Liver (tissue), 9 donors: ENCODE results near the gene ZFAND2A. TPM values are rescaled to one million over a fixed set of nuclear protein-coding genes. Genes with fewer than 3 reads are reported as not detected.

Experiments
- DNase-seq: peaks from one replicate; pipeline ENCODE4 v3.0.0-alpha.2; 2017; ENCODE audit warnings: low spot score
- H3K27ac ChIP-seq, 2 donors: one replicate each; pipeline ENCODE4 v1.7.0; 2013; ENCODE audit warnings: inconsistent platforms in 2 of 2, low read length in 2 of 2, control low read depth in 1 of 2, low read depth in 1 of 2, mild to moderate bottlenecking in 1 of 2
- H3K27me3 ChIP-seq, 4 donors: one replicate each; pipeline versions ENCODE4 v1.6.1 to v1.7.0; 2013; ENCODE audit warnings: low read length in 3 of 4, inconsistent platforms in 1 of 4, mild to moderate bottlenecking in 1 of 4, moderate library complexity in 1 of 4; ENCODE audit not compliant: control insufficient read depth in 4 of 4, insufficient read depth in 4 of 4
- H3K36me3 ChIP-seq, 4 donors: one replicate each; pipeline versions ENCODE4 v1.6.1 to v1.7.0; 2013; ENCODE audit warnings: low read length in 3 of 4, mild to moderate bottlenecking in 3 of 4, low read depth in 1 of 4, moderate library complexity in 1 of 4; ENCODE audit not compliant: control insufficient read depth in 4 of 4, insufficient read depth in 3 of 4
- H3K4me1 ChIP-seq, 4 donors: one replicate each; pipeline versions ENCODE4 v1.6.1 to v1.7.0; 2013; ENCODE audit warnings: low read length in 3 of 4, mild to moderate bottlenecking in 3 of 4, moderate library complexity in 1 of 4; ENCODE audit not compliant: control insufficient read depth in 4 of 4, insufficient read depth in 4 of 4
- H3K4me3 ChIP-seq, 3 donors: one replicate each; pipeline versions ENCODE4 v1.6.1 to v1.7.0; 2013; ENCODE audit warnings: low read length in 3 of 3, control low read depth in 1 of 3, low read depth in 1 of 3, mild to moderate bottlenecking in 1 of 3
- H3K9ac ChIP-seq, 2 donors: one replicate each; pipeline ENCODE4 v1.7.0; 2013; ENCODE audit warnings: low read length in 2 of 2, mild to moderate bottlenecking in 2 of 2, moderate library complexity in 2 of 2, control low read depth in 1 of 2, low read depth in 1 of 2
- H3K9me3 ChIP-seq, 4 donors: one replicate each; pipeline versions ENCODE4 v1.6.1 to v1.7.0; 2013; ENCODE audit warnings: low read length in 3 of 4; ENCODE audit not compliant: control insufficient read depth in 4 of 4
- EGR1 ChIP-seq, 2 donors: IDR thresholded peaks; 2 replicates each; pipeline ENCODE4 v1.6.1; 2016 to 2018; ENCODE audit warnings: antibody characterized with exemption in 2 of 2, low read depth in 2 of 2
- GABPA ChIP-seq, 2 donors: IDR thresholded peaks in 1 of 2; conservative IDR thresholded peaks in 1 of 2; 2 replicates each; pipeline ENCODE4 v1.6.1; 2016; ENCODE audit warnings: antibody characterized with exemption in 2 of 2, mild to moderate bottlenecking in 1 of 2, moderate library complexity in 1 of 2
- HNF4G ChIP-seq: IDR thresholded peaks from 2 replicates; pipeline ENCODE4 v1.6.1; 2016; ENCODE audit warnings: antibody characterized with exemption
- RAD21 ChIP-seq, 2 donors: IDR thresholded peaks; 2 replicates each; pipeline ENCODE4 v1.6.1; 2016; ENCODE audit warnings: antibody characterized with exemption in 2 of 2, mild to moderate bottlenecking in 2 of 2
- TAF1 ChIP-seq: conservative IDR thresholded peaks from 2 replicates; pipeline ENCODE4 v1.6.1; 2016; ENCODE audit warnings: antibody characterized with exemption, mild to moderate bottlenecking
- YY1 ChIP-seq: IDR thresholded peaks from 2 replicates; pipeline ENCODE4 v1.6.1; 2016; ENCODE audit warnings: antibody characterized with exemption, mild to moderate bottlenecking
- WGBS: extraction: QIAGEN DNeasy Blood & Tissue Kit; methylation state at CpG from one replicate; pipeline ENCODE4 v1.1.7; 2013; 5-methylcytosine and 5-hydroxymethylcytosine counted together
- polyA plus RNA-seq, 2 donors: library from polyadenylated mRNA; stranded (reverse) in 1 of 2; unstranded in 1 of 2; fragments of 200-250 nt in 1 of 2; fragments of >200 nt in 1 of 2; fragmentation: Nextera tagmentation in 1 of 2; extraction: Ambion mirVana in 1 of 2; gene quantifications; one replicate each; pipeline versions ENCODE4 v1.2.1 to v1.2.3, GENCODE V29; 2013 to 2015
- total RNA-seq, 2 donors: library from RNA; depleted of rRNA; stranded (reverse); fragments of >200 nt; gene quantifications; one replicate each; pipeline ENCODE4 v1.2.3, GENCODE V29; 2014
- TF ChIP-seq, protein P1 (sequence below): IDR thresholded peaks from 2 replicates; pipeline ENCODE4 v1.6.1; 2016; ENCODE audit warnings: antibody characterized with exemption, mild to moderate bottlenecking
- TF ChIP-seq, protein P2 (sequence below): fragments of 150-350 bp; IDR thresholded peaks from 2 replicates; pipeline ENCODE4 v1.5.1; 2017; ENCODE audit warnings: improper control_type of control experiment, low read depth, low read length; ENCODE audit not compliant: missing input control
- TF ChIP-seq, protein P3 (sequence below): IDR thresholded peaks from 2 replicates; pipeline ENCODE4 v1.6.1; 2016; ENCODE audit warnings: antibody characterized with exemption
- TF ChIP-seq, protein P4 (sequence below): IDR thresholded peaks from 2 replicates; pipeline ENCODE4 v1.6.1; 2016; ENCODE audit warnings: antibody characterized with exemption
- donor health status: healthy.
- donor health status: healthy.
- donor health status: healthy.
- donor health status: healthy.
- donor health status: healthy.

Gene ZFAND2A
- total and polyA plus RNA-seq, 4 donors: 12.5 to 53.3 (median 33.5) TPM

DNA sequence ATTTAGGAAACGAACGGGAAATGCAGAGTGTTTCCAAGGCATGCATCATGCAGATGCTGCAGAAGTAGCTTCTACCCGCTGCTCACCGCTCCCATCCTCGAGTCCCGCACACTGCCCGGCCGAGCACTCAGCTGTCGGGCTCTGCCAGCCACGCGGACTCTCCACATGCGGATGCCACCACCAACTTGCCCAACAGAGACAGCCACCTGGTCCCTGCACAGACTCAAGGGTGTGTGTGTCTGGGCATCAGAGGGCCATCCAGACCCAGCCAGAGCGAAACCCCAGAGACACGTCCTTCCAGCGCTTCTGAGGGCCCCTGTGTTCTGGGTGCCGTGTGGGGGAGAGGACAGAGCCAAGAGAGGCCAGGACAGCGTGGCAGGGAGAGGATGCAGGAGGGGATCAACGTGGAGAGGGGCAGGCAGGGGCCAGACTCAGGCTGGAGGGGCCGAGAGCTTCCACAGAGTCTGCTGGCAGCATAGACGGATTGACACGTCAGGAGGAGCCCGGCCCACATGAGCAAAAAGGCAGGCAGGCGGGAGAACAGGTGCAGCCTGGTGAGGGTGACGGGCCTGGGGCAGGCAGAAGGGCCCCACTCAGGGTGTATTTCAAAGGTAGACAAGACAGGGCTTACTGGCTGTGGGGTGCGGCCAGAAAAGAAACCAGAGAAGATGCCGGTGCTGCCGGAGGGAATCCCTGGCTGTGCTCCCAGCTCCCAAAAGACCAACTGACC lies 53.8 kb downstream of the ZFAND2A start:
- H3K4me3 ChIP-seq: no peak overlapping the region
- WGBS: 92% methylated on average over 27 of the region's 27 CpGs
- no peaks in the 10 kb centered on the region for H3K27me3 ChIP-seq
- TF ChIP-seq TAF1: no peak
- TF ChIP-seq, protein P1, sequence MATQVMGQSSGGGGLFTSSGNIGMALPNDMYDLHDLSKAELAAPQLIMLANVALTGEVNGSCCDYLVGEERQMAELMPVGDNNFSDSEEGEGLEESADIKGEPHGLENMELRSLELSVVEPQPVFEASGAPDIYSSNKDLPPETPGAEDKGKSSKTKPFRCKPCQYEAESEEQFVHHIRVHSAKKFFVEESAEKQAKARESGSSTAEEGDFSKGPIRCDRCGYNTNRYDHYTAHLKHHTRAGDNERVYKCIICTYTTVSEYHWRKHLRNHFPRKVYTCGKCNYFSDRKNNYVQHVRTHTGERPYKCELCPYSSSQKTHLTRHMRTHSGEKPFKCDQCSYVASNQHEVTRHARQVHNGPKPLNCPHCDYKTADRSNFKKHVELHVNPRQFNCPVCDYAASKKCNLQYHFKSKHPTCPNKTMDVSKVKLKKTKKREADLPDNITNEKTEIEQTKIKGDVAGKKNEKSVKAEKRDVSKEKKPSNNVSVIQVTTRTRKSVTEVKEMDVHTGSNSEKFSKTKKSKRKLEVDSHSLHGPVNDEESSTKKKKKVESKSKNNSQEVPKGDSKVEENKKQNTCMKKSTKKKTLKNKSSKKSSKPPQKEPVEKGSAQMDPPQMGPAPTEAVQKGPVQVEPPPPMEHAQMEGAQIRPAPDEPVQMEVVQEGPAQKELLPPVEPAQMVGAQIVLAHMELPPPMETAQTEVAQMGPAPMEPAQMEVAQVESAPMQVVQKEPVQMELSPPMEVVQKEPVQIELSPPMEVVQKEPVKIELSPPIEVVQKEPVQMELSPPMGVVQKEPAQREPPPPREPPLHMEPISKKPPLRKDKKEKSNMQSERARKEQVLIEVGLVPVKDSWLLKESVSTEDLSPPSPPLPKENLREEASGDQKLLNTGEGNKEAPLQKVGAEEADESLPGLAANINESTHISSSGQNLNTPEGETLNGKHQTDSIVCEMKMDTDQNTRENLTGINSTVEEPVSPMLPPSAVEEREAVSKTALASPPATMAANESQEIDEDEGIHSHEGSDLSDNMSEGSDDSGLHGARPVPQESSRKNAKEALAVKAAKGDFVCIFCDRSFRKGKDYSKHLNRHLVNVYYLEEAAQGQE: no peak
- no peak for TF ChIP-seq YY1
- TF ChIP-seq, protein P2, sequence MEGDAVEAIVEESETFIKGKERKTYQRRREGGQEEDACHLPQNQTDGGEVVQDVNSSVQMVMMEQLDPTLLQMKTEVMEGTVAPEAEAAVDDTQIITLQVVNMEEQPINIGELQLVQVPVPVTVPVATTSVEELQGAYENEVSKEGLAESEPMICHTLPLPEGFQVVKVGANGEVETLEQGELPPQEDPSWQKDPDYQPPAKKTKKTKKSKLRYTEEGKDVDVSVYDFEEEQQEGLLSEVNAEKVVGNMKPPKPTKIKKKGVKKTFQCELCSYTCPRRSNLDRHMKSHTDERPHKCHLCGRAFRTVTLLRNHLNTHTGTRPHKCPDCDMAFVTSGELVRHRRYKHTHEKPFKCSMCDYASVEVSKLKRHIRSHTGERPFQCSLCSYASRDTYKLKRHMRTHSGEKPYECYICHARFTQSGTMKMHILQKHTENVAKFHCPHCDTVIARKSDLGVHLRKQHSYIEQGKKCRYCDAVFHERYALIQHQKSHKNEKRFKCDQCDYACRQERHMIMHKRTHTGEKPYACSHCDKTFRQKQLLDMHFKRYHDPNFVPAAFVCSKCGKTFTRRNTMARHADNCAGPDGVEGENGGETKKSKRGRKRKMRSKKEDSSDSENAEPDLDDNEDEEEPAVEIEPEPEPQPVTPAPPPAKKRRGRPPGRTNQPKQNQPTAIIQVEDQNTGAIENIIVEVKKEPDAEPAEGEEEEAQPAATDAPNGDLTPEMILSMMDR: no peak
- TF ChIP-seq, protein P3, sequence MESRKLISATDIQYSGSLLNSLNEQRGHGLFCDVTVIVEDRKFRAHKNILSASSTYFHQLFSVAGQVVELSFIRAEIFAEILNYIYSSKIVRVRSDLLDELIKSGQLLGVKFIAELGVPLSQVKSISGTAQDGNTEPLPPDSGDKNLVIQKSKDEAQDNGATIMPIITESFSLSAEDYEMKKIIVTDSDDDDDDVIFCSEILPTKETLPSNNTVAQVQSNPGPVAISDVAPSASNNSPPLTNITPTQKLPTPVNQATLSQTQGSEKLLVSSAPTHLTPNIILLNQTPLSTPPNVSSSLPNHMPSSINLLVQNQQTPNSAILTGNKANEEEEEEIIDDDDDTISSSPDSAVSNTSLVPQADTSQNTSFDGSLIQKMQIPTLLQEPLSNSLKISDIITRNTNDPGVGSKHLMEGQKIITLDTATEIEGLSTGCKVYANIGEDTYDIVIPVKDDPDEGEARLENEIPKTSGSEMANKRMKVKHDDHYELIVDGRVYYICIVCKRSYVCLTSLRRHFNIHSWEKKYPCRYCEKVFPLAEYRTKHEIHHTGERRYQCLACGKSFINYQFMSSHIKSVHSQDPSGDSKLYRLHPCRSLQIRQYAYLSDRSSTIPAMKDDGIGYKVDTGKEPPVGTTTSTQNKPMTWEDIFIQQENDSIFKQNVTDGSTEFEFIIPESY: no peak
- TF ChIP-seq HNF4G: no peak
- no peak for TF ChIP-seq GABPA (IDR thresholded peaks at IDR 0.05 in 1 of 2, conservative IDR thresholded peaks at IDR 0.05 in 1 of 2)
- TF ChIP-seq RAD21 (IDR thresholded peaks at IDR 0.05): no peak
- TF ChIP-seq, protein P4, sequence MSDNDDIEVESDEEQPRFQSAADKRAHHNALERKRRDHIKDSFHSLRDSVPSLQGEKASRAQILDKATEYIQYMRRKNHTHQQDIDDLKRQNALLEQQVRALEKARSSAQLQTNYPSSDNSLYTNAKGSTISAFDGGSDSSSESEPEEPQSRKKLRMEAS: no peak
- no peak overlapping the region for H3K9ac ChIP-seq
- H3K9me3 ChIP-seq: no peaks in the 10 kb centered on the region
- peaks cover 10 to 28% (median 18%) of the 10 kb centered on the region in 4 donors for H3K4me1 ChIP-seq
- H3K36me3 ChIP-seq: no peaks in the 10 kb centered on the region
- H3K27ac ChIP-seq: no peak overlapping the region
- DNase-seq: no peak

DNA sequence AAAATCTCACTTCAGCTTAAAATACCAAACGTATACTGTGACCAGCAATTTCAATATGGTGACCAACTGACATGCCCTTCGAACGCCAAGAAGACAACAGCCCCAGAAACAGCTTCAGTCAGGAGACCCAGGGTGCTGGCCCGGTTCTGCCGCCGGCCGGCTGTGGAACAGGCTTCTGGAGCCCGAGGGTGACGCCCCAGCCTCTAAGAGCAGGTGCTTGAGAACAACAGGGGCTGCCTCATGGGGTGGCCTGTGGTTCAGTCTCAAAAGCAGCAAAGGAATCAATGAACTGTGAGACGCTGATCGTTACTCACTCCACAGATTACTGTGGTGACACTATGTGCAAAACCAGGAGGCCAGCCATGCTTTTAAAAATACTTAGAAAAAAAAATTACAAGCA lies 54.8 kb downstream of the ZFAND2A start:
- DNase-seq: no peak
- TF ChIP-seq EGR1 (IDR thresholded peaks at IDR 0.05; ENCODE audit: low read depth in 2 of 2): no peak
- no peak overlapping the region for H3K9ac ChIP-seq

More for the DNA sequence above, 54.8 kb downstream of the ZFAND2A start:
- no peaks in the 10 kb centered on the region for H3K36me3 ChIP-seq
- H3K27ac ChIP-seq: no peak overlapping the region
- H3K27me3 ChIP-seq: no peaks in the 10 kb centered on the region
- WGBS: 96% methylated on average over 11 of the region's 11 CpGs
- no peak overlapping the region for H3K4me3 ChIP-seq
- no peaks in the 10 kb centered on the region for H3K9me3 ChIP-seq
- peaks cover 12 to 32% (median 23%) of the 10 kb centered on the region in 4 donors for H3K4me1 ChIP-seq
